ENCODE results near the gene DLGAP4.
"Not testable (repeated sequence)": the region's sequence is repeated elsewhere in the genome, so short reads cannot be mapped to it uniquely, and the experiment has no call there.

DLGAP4 gene

GRCh38 chr20:36377348-36378326 is 71.5 kb downstream of the DLGAP4 start:
- no peak for DNase-seq (ENCODE audit: low read depth in 4 of 4, low spot score in 1 of 4)

GRCh38 chr20:36378686-36379085 is 72.5 kb downstream of the DLGAP4 start:
- no peak for DNase-seq (ENCODE audit: low read depth in 4 of 4, low spot score in 1 of 4)

- DNase-seq (ENCODE audit: low read depth in 4 of 4, low spot score in 1 of 4), result not testable (repeated sequence)
Observed at GRCh38 chr20:36379914-36380313, 73.8 kb downstream of the DLGAP4 start.

- peak in 1 of 4 experiments; percentile 15 for DNase-seq (ENCODE audit: low read depth in 4 of 4, low spot score in 1 of 4)
Observed at GRCh38 chr20:36384022-36384619, 78.0 kb downstream of the DLGAP4 start.

GRCh38 chr20:36385503-36385902 is 79.4 kb downstream of the DLGAP4 start:
- no peak for DNase-seq (ENCODE audit: low read depth in 4 of 4, low spot score in 1 of 4)

- DNase-seq (ENCODE audit: low read depth in 4 of 4, low spot score in 1 of 4), result no peak
Observed at GRCh38 chr20:36386236-36386635, 80.1 kb downstream of the DLGAP4 start.

- DNase-seq (ENCODE audit: low read depth in 4 of 4, low spot score in 1 of 4), result no peak
Observed at GRCh38 chr20:36390269-36390668, 84.1 kb downstream of the DLGAP4 start.

GRCh38 chr20:36390719-36391415 is 84.7 kb downstream of the DLGAP4 start:
- no peak for DNase-seq (ENCODE audit: low read depth in 4 of 4, low spot score in 1 of 4)

GRCh38 chr20:36391456-36391855 is 85.3 kb downstream of the DLGAP4 start:
- no peak for DNase-seq (ENCODE audit: low read depth in 4 of 4, low spot score in 1 of 4)

GRCh38 chr20:36391955-36392354 is 85.8 kb downstream of the DLGAP4 start:
- no peak for DNase-seq (ENCODE audit: low read depth in 4 of 4, low spot score in 1 of 4)

GRCh38 chr20:36392989-36393388 is 86.8 kb downstream of the DLGAP4 start:
- no peak for DNase-seq (ENCODE audit: low read depth in 4 of 4, low spot score in 1 of 4)

GRCh38 chr20:36394340-36394965 is 88.3 kb downstream of the DLGAP4 start:
- no peak for DNase-seq (ENCODE audit: low read depth in 4 of 4, low spot score in 1 of 4)

- DNase-seq (ENCODE audit: low read depth in 4 of 4, low spot score in 1 of 4), result no peak
Observed at GRCh38 chr20:36396340-36396739, 90.2 kb downstream of the DLGAP4 start.

- no peak for DNase-seq (ENCODE audit: low read depth in 4 of 4, low spot score in 1 of 4)
Observed at GRCh38 chr20:36396847-36397630, 90.9 kb downstream of the DLGAP4 start.

GRCh38 chr20:36398515-36398914 is 92.4 kb downstream of the DLGAP4 start:
- DNase-seq (ENCODE audit: low read depth in 4 of 4, low spot score in 1 of 4), result no peak

- DNase-seq (ENCODE audit: low read depth in 4 of 4, low spot score in 1 of 4), result peak in 1 of 4 experiments; percentile 11
Observed at GRCh38 chr20:36399147-36399968, 93.2 kb downstream of the DLGAP4 start.

- no peak for DNase-seq (ENCODE audit: low read depth in 4 of 4, low spot score in 1 of 4)
Observed at GRCh38 chr20:36399969-36400545, 93.9 kb downstream of the DLGAP4 start.

GRCh38 chr20:36400909-36401735 is 95.0 kb downstream of the DLGAP4 start:
- no peak for DNase-seq (ENCODE audit: low read depth in 4 of 4, low spot score in 1 of 4)
